Nephron progenitor cell (in vitro differentiated cells): ENCODE measurements around the gene EFHC1.

ENCODE experiments used
- DNase-seq: peaks from one replicate; pipeline ENCODE4 v3.0.0; 2021
- H3K27ac Mint-ChIP-seq: 2 replicates; pipeline ENCODE4 v1.8.0; 2021; ENCODE audit warnings: mild to moderate bottlenecking, moderate library complexity, mixed read lengths
- H3K27me3 Mint-ChIP-seq: 2 replicates; pipeline ENCODE4 v1.8.0; 2021; ENCODE audit warnings: mild to moderate bottlenecking, low read depth, mixed read lengths; ENCODE audit not compliant: poor library complexity
- H3K36me3 Mint-ChIP-seq: 2 replicates; pipeline ENCODE4 v1.8.0; 2021; ENCODE audit warnings: low read depth, mixed read lengths
- H3K4me1 Mint-ChIP-seq: 2 replicates; pipeline ENCODE4 v1.8.0; 2021; ENCODE audit warnings: mixed read lengths
- H3K4me3 Mint-ChIP-seq: 2 replicates; pipeline ENCODE4 v1.8.0; 2021; ENCODE audit warnings: mild to moderate bottlenecking, moderate library complexity, mixed read lengths
- H3K9me3 Mint-ChIP-seq: 2 replicates; pipeline ENCODE4 v1.8.0; 2021; ENCODE audit warnings: mild to moderate bottlenecking, moderate library complexity, mixed read lengths
- TF ChIP-seq, protein P1 (sequence below): fragments of 200-600 bp; sonication (generic); IDR thresholded peaks from 2 replicates; pipeline ENCODE4 v1.5.0; 2021; ENCODE audit warnings: antibody characterized with exemption

EFHC1 gene

DNA sequence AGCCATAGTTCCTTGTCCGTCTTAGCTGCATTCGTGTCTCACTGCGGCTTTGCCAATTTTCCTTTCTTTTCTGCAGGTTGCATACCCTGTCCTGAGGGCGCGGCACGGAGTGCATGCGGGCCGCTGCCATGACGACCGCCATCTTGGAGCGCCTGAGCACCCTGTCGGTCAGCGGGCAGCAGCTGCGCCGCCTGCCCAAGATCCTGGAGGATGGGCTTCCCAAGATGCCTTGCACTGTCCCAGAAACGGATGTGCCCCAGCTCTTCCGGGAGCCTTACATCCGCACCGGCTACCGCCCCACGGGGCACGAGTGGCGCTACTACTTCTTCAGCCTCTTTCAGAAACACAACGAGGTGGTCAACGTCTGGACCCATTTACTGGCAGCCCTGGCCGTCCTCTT lies 17.1 kb upstream of the EFHC1 start:
- peaks cover 24% of the 10 kb centered on the region for H3K4me1 Mint-ChIP-seq
- DNase-seq: no peak
- no peak overlapping the region for H3K4me3 Mint-ChIP-seq
- H3K9me3 Mint-ChIP-seq: no peaks in the 10 kb centered on the region
- TF ChIP-seq, protein P1, sequence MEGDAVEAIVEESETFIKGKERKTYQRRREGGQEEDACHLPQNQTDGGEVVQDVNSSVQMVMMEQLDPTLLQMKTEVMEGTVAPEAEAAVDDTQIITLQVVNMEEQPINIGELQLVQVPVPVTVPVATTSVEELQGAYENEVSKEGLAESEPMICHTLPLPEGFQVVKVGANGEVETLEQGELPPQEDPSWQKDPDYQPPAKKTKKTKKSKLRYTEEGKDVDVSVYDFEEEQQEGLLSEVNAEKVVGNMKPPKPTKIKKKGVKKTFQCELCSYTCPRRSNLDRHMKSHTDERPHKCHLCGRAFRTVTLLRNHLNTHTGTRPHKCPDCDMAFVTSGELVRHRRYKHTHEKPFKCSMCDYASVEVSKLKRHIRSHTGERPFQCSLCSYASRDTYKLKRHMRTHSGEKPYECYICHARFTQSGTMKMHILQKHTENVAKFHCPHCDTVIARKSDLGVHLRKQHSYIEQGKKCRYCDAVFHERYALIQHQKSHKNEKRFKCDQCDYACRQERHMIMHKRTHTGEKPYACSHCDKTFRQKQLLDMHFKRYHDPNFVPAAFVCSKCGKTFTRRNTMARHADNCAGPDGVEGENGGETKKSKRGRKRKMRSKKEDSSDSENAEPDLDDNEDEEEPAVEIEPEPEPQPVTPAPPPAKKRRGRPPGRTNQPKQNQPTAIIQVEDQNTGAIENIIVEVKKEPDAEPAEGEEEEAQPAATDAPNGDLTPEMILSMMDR: no peak
- peaks cover 17% of the 10 kb centered on the region for H3K36me3 Mint-ChIP-seq
- peaks cover 3% of the 10 kb centered on the region for H3K27me3 Mint-ChIP-seq
- H3K27ac Mint-ChIP-seq: no peak overlapping the region

DNA sequence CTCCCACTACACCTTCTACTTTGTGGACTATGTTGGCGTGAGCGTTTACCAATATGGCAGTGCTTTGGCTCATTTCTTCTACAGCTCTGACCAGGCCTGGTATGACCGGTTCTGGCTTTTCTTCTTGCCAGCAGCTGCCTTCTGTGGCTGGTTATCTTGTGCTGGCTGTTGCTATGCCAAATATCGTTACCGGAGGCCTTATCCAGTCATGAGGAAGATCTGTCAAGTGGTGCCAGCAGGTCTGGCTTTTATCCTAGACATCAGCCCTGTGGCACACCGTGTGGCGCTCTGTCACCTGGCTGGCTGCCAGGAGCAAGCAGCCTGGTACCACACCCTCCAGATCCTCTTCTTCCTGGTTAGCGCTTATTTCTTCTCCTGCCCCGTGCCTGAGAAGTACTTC lies 16.5 kb upstream of the EFHC1 start:
- TF ChIP-seq, protein P1: no peak
- no peaks in the 10 kb centered on the region for H3K9me3 Mint-ChIP-seq
- no peak overlapping the region for H3K4me3 Mint-ChIP-seq
- H3K4me1 Mint-ChIP-seq: peaks cover 22% of the 10 kb centered on the region
- H3K27ac Mint-ChIP-seq: no peak overlapping the region
- DNase-seq: no peak
- peaks cover 17% of the 10 kb centered on the region for H3K36me3 Mint-ChIP-seq
- peaks cover 3% of the 10 kb centered on the region for H3K27me3 Mint-ChIP-seq

DNA sequence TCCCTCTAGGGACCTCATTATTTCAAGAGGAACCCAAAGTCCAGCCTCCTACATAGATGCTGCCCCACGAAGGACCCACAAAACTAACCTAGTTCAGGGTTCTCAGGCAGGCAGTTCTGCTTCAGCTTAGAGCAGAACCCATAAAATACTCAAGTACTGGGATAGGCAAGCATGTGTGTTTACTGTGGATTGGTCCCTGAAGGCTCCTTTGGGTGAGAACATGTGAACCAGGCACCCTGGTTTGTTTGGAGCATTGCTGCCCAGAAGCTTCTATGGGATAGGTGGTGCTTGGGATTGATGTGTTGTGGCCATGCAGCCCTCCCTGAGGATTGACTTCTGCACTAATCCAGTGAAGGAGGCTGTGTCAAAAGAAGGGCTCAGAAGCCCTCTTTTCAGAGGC lies 14.9 kb upstream of the EFHC1 start:
- Mint-ChIP-seq H3K4me1 (peaks cover 7% of the 10 kb centered on the region), H3K27me3 (peaks cover 3% of the 10 kb centered on the region), H3K4me3 (no peak overlapping the region), H3K9me3 (no peaks in the 10 kb centered on the region), H3K36me3 (peaks cover 17% of the 10 kb centered on the region), H3K27ac (no peak overlapping the region)
- no peak for DNase-seq
- TF ChIP-seq, protein P1: no peak

DNA sequence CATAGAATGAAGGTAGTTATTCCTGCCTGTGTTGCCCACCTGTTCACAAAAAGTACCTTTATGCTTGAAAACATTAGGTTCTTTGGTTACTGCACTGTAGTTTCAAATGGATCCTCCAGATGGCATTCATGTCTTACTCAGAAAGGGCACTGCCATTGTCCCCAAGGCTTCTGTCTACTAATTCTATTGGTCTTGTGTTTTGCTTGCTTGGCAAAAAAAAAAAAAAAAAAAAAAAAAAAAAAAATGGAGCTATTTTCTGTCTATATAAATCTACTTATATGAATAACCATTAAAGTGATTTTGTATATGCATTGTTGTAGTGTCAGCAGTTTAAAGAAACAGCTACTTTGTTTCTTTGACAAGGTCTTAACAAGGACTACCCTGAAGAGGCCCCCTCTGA lies 12.7 kb upstream of the EFHC1 start:
- Mint-ChIP-seq H3K9me3 (no peaks in the 10 kb centered on the region), H3K36me3 (peaks cover 17% of the 10 kb centered on the region), H3K4me1 (no peaks in the 10 kb centered on the region), H3K27ac (no peak overlapping the region), H3K27me3 (peaks cover 3% of the 10 kb centered on the region), H3K4me3 (no peak overlapping the region)
- TF ChIP-seq, protein P1: peak; percentile 60
- peak; percentile 11 for DNase-seq

DNA sequence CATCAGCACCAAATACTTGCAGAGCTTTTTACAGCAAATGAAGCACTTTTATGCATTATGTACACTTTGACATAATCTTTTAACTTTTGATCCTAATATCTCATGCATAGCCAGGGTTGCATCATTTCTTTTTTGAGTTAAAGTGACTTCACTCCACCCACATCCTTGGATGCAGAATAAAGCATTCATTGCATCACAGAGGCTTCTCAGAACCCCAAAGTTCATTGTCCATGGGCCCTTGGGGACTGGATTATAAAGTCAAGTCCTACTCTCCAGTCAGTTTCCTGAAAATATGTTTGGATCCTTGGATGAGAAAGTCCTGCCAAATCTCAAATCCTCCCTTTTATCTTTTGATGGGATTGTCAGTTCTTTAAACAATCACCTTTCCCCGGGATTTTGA lies 10.6 kb upstream of the EFHC1 start:
- no peaks in the 10 kb centered on the region for H3K36me3 Mint-ChIP-seq
- H3K27me3 Mint-ChIP-seq: peaks cover 6% of the 10 kb centered on the region
- no peak for DNase-seq
- H3K4me3 Mint-ChIP-seq: no peak overlapping the region
- H3K27ac Mint-ChIP-seq: no peak overlapping the region
- H3K9me3 Mint-ChIP-seq: no peaks in the 10 kb centered on the region
- no peaks in the 10 kb centered on the region for H3K4me1 Mint-ChIP-seq
- TF ChIP-seq, protein P1: no peak

DNA sequence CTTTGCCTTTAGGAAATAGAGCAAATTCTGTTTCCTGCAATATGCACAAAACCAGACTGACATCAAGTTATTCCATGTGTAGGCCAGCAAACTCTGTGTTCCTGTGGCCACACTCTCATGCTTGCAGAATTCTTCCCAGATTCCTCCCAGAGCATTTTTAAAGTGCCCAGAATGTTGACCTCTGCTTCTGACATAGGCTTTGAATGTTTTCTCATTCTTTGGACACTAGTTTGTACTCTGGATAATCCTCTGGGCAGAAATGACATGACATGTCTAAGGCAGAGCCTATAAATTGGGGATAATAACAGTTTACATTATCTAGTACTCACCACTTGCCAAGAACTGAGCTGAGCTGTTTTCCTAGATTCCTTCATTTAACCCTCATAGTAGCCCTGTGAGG lies 9.2 kb upstream of the EFHC1 start:
- Mint-ChIP-seq H3K27ac (no peak overlapping the region), H3K27me3 (peaks cover 6% of the 10 kb centered on the region), H3K4me1 (no peaks in the 10 kb centered on the region), H3K36me3 (no peaks in the 10 kb centered on the region), H3K9me3 (no peaks in the 10 kb centered on the region), H3K4me3 (no peak overlapping the region)
- no peak for DNase-seq
- TF ChIP-seq, protein P1: no peak
